ENCODE results near the gene BHLHA15.
A peak's percentile ranks its signal among the peaks of the same experiment; 100 is the strongest.

Gene BHLHA15

DNA sequence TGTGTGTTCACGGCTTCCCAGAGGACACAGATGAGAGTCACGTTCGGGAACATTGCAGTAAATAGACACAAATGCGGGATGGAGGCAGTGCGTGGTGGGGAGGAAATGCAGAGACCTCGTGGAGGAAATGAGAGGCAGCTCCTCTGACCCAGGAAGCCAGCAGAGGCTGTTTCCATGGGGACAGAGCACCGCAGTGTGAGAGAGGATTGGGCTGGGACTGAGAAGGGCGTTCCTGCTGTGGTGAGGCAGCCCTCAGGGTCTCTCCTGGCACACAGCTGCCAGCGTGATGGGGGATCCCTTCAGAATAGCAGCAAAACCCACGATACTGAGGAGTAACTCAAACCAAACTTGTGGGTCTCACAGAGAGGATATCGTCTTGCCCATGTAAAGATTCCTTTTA is 21.7 kb upstream of the BHLHA15 start:
- no peak for DNase-seq

DNA sequence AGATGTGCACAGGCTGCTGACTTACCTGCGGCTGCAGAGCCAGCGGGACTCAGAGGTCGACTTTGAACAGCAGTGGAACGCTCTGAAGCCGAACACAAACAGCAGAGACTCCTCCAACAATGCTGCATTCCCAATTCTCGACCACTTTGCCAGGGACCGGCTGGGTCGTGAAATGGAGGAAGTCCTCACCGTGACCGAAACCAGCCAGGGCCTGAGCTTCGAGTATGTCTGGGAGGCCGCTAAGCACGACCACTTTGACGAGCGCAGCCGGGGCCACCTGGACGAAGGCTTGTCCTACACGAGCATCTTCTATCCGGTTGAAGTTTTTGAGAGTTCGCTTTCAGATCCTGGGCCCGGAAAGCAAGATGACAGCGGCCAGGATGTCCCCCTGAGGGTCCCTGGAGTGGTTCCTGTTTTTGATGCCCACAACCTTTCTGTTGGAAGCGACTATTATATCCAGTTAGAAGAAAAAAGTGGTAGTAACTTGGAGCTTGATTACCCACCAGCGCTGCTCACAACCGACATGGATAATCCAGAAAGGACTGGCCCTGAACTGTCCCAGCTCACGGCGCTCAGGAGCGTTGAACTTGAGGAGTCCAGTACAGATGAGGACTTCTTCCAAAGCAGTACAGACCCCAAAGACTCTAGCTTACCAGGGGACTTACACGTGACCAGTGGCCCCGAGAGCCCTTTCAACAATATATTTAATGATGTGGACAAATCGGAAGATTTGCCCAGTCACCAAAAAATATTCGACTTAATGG is 19.4 kb upstream of the BHLHA15 start:
- DNase-seq: no peak

DNA sequence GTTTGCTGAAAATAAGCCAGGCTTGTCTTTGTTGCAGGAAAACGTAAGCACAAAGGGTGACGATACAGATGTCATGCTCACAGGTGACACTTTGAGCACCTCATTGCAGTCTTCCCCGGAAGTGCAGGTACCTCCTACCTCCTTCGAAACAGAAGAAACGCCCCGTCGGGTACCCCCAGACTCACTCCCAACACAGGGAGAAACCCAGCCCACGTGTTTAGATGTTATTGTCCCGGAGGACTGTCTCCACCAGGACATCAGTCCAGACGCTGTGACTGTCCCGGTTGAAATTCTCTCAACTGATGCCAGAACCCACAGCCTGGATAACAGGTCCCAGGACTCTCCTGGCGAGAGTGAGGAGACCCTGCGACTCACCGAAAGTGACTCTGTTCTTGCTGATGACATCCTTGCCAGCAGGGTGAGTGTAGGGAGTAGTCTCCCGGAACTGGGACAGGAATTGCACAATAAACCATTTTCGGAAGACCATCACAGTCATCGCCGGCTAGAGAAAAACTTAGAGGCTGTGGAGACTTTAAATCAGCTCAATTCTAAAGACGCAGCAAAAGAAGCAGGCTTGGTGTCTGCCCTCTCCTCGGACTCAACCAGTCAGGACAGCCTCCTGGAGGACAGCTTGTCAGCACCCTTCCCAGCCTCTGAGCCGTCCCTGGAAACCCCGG is 18.3 kb upstream of the BHLHA15 start:
- DNase-seq: no peak

- no peak for DNase-seq
These were observed 17.6 kb upstream of the BHLHA15 start for GRCh38 chr7:98193474-98194180.

GRCh38 chr7:98194186-98194585 is 17.1 kb upstream of the BHLHA15 start:
- DNase-seq: no peak

DNA sequence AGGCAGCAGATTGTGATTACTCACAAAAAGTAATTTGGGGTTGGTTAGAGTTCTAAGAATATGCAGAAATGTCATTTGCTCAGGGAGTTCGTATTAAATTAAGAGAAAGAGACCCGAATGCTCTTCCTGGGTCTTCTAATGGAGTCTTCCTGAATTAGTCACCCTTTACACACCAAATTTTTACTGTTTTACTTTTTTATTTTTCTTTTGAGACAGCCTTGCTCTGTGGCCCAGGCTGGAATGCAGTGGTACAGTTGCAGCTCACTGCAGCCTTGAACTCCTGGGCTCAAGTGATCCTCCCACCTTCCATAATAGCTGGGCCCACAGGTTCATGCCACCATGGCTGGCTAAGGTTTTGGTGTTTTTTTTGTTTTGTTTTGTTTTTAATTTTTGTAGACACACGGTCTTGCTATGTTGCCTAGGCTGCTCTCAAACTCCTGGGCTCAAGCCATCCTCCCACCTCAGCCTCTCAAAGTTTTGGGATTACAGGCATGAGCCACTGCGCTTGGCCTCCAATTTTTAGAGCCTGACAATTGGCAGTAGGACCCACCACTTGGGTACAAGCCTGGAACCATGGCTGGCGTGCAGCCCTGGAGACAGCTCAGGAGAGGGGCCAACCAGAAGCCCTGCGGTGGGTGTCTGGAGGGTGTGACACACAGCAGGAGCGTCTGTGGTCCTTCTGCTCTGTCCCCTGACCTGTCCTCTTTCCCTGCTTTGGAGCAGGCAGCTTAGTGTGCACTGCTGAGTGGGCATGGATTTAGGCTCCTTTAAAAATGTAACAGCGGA is 16.4 kb upstream of the BHLHA15 start:
- no peak for DNase-seq

- no peak for DNase-seq
These were observed 14.3 kb upstream of the BHLHA15 start for GRCh38 chr7:98196706-98197605.

DNA sequence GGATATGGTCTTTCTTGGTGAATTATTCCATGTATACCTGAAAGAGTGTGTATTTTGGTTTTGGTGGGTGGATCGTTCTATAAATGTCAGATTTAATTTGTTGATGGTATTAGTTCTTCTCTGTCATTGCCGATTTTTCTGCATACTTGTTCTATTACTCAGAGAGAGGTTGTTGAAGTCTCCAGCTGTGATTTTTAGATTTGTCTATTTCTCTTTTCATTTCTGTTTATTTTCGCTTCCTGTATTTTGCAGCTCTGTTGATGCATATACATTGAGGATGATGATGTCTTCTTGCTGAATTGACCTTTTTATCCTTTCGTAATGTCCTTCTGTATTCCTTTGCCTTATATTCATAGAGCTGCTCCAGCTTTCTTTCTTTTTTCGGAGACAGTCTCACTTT is 12.1 kb upstream of the BHLHA15 start:
- DNase-seq: no peak

DNA sequence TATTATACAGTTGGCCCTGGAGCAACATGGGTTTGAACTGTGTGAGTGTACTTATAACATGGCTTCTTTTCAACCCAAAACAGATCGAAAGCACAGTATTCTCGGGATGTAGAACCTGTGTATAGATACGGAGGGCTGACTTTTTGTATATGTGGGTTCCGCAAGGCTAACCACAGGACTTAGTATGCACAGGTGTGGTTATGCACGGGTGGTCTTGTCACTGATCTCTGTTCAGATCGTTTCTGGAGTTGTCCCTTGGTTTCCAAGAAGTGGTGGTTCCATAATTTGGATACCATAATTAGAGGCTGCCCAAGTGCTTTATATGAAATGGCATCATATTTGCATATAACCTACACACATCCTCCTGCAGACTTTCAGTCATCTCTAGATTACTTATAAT is 10.9 kb upstream of the BHLHA15 start:
- no peak for DNase-seq

DNA sequence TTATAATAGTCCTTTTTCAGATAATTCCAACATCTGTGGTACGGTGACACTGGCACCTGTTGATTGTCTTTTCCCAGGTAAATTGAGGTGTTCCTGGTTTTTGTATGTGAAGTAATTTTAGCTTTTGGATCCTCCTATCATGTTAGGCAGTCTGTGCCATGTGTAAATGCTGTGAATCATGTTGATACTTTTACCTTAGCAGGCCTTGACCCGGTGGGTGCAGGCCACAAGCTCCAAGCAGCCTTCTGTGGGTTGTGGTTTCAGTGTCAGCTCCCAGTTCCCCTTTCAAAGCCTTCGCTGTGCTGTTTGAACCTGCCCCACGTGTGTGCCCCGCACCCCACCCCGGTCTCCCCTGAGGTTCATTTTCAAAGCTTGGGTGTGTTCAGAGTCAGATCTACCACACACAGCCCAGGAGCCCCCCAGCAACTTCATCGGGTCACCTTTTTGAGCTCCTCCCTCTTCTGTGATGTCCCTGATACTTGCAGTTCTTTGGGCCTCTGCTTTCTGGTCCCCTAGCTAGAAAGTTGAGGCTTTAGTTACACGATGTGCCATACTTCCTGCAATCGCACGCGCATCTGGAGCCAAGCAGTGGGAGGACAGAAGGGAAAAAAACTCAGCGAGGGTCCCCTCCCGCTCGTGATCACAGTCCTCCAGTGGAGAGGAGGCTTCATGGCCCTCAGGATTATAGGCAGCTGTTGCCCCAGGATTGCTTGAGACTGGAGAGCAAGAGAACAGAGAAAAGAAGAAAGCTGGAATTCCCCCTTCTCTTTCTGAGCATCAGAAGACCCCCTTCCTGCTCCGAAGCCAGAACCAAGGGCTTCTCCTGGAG is 8.7 kb upstream of the BHLHA15 start:
- DNase-seq: peak; percentile 36

GRCh38 chr7:98203261-98203963 is 7.8 kb upstream of the BHLHA15 start:
- no peak for DNase-seq

GRCh38 chr7:98203964-98204605 is 7.2 kb upstream of the BHLHA15 start:
- no peak for DNase-seq

GRCh38 chr7:98204670-98205069 is 6.6 kb upstream of the BHLHA15 start:
- no peak for DNase-seq

DNA sequence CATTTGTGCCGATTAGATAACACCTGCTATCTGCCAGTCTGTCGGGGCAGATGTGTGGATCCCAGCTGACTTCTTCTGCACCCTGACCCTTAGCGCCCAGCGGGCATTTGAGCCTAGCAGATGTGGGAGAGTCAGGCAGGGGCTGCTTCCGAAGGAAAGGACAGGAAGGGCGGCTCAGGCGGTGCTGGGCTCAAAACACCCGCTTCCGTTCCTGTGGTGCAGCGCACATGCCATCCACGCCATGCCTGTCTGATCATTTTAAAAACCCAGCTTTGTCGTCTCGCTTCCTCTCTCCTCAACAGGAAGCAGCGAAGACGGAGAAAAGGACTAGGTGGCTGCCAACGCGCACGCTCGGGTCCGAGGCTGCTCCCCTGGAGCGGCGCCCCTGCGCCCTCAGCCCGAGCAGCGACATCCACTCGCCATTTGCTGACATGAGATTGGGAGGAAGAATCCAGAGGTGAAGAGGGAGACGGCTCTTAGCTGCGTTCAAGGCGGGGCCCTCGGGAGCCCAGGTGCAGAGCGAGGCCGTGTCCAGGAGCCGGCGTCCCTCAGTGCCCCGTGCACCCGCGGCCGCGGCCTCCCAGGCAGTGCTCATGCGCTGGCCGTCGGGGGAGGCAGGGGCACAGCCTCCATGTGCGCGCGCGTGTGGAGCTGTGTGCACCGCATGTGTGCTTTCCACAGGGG is 5.9 kb upstream of the BHLHA15 start:
- no peak for DNase-seq

- no peak for DNase-seq
These were observed 4.5 kb upstream of the BHLHA15 start for GRCh38 chr7:98206451-98207330.

DNA sequence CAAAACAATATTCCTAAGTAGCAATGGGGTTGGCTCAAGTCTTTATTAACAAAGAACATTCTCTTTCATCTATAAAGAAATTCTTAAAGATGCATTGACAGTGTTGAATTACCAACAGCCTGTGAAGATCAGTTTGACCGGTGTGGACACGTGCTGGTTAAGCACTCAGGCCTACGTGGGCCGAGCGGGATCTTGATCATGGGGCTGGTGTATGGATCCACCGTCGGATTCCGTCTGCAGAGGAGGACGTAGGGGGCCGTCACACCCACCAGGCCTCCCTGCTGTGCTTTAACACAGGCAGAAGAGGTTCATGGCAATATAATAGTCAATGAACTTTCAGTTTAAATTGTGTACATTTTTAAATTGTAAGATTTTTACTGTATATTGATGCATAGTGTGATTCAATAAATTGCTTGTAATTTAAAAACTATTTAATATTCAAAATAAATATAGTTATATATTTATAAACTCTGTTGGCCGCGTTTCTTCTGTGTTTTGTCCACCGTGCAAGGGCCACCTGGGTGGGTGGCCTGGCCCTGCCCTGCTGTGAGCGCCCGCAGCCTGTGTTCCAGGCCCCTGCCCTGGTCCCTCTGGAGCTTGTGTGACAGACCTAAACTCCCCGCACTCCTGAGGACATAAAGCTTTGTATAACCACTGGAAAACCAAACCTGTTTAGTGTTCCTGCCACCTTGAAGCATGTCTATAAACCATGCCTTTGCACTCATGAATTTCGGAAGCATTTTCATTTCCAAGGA is 1.9 kb upstream of the BHLHA15 start:
- no peak for DNase-seq

GRCh38 chr7:98210513-98211220 is 572 bp upstream of the BHLHA15 start:
- no peak for DNase-seq
